ENCODE data around the gene CLEC4G.

- TF ChIP-seq CTCF (conservative IDR thresholded peaks at IDR 0.05) (no peak), ZFX (IDR thresholded peaks at IDR 0.05) (no peak)
Measured at GRCh38 chr19:7690779-7691258, 41.1 kb downstream of the CLEC4G start.

Data from C4-2B (cell line).